HG02588 (cell line): ENCODE measurements around the gene SFT2D2.

ENCODE experiments used
- ATAC-seq: cut with Tn5 transposase; IDR thresholded peaks from one replicate; pipeline ENCODE4 v1.9.1; 2021; ENCODE audit warnings: mild to moderate bottlenecking, moderate library complexity; ENCODE audit not compliant: unreplicated experiment

The SFT2D2 gene

GRCh38 chr1:168301664-168302320, 76.0 kb downstream of the SFT2D2 start:
- no peak for ATAC-seq
